NCI-H226 (cell line): Measurements from ENCODE around the gene CCDC174.
"Not testable (repeated sequence)": the region's sequence is repeated elsewhere in the genome, so short reads cannot be mapped to it uniquely, and the experiment has no call there.

ENCODE experiments used
- DNase-seq: peaks from one replicate; pipeline ENCODE4 v3.0.0-alpha.2; 2015

Gene CCDC174

DNA sequence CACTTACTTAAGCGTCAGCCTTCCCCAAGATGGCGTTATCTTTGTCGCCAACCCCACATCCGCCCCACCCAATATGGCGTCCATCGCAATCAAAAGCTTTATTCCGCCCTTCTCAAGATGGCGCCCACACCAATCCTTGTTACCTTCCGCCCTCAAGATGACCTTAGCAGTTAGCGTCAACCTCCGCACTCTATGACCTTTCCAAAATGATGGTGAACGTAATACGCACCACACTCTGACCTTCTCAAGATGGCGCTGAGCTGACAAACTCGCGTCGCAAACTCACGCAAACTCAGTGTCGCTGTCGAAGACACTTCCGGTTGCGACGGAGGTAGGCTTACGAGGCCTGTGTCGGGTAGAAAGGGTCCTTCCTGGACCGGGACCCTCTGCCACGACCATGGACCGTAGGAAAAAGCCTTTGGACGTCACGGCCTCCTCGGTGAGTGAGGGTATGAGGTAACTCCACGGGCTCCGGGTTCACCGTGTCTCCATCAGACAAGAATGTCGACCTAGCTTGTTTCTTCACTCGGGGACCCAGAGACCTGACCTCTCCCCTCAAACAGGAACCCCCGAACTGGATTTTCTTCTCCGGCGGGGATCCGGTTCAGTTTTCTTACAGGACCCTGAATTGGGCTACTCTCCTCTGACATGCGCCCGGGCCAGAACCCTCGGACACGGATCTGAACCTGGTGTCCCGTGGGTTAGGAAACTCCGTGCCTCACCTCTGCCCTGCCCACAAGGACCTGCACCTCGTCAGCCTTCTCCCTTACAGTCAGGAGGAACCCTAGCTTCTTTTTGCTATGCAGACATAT, at the start of gene CCDC174:
CCDC174 (plus strand) TSS at position 323 of the 812 bp plus-strand sequence; CDS start at position 398, 75 bp downstream.
- DNase-seq = peak; percentile 97

DNA sequence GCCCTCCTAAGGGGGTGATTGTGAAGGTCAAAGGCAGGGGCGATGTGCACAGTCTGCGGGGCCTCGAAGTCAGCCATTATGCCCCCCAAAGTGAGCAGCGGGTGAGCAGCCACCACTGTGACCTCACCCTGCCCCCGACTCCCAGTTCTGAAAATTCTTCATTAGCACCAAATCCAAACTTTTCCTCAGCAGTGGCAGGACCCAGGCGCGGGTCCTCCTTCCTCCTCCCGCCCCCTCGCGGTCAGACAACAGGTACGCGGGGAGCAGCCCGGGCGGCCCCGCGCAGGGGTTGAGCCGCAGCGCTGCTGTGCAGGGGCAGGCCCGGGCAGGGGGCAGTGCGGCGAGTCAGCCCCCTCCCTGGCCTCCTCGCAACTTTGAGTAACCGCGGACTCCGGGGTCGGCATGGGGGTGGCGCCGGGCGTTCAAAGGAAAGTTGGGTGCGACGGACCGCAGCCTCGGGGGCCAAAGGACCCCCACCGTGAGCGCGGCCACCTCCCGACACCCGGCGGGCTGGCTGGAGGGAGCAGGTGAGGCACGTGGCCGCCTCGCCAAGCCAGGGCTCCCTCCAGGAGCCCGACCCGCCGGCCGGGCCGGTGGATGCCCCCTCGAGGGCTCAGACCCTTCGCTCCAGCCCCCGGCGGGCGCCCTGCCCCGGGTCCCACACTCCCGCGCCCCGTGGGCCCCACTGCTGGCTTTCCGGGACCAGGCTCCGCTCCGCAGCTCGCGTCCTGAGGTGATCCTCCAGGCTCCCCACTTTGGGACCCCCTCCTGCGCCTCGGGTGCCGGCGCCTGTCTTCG, 49.4 kb upstream of the CCDC174 start:
- DNase-seq = no peak

GRCh38 chr3:14602804-14603644, 48.5 kb upstream of the CCDC174 start:
- DNase-seq = no peak

GRCh38 chr3:14605067-14605466, 46.5 kb upstream of the CCDC174 start:
- peak; percentile 94 for DNase-seq

GRCh38 chr3:14605744-14606143, 45.8 kb upstream of the CCDC174 start:
- no peak for DNase-seq

- DNase-seq = peak; percentile 83
These were observed 44.8 kb upstream of the CCDC174 start for GRCh38 chr3:14606669-14607339.

- peak; percentile 28 for DNase-seq
These were observed 43.3 kb upstream of the CCDC174 start for GRCh38 chr3:14608298-14608697.

DNA sequence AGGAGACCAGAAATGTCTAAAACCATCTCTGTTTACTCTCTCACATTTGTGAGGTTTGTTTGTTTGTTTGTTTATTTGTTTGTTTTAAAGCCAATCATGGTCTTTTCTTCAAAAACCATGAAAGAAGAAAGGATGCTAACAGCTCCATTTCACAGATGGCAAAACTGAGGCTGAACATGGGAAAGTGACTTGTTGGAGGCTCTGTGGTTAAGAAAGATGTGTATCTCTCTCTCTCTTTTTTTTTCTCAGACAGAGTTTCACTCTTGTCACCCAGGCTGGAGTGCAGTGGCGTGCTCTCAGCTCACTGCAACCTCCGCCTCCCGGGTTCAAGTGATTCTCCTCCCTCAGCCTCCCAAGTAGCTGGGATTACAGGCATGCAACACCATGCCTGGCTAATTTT, 42.5 kb upstream of the CCDC174 start:
- not testable (repeated sequence) for DNase-seq

GRCh38 chr3:14609506-14609905, 42.1 kb upstream of the CCDC174 start:
- DNase-seq = no peak

- DNase-seq = no peak
These were observed 41.6 kb upstream of the CCDC174 start for GRCh38 chr3:14609941-14610340.

DNA sequence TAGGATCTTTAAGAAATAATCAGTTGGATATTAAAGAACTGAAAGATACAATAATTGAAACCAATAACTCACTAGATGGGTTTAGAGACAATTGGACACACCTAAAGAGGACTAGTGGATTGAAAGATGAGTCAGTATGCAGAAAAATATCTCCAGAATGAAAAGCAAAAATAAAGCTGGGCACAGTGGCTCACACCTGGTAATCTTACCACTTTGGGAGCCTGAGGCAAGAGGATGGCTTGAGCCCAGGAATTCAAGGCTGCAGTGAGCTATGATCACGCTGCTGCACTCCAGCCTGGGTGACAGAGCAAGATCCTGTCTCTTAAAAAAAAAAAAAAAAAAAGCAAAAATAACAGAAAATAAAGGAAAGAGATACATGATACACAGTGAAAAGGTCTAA, 37.4 kb upstream of the CCDC174 start:
- no peak for DNase-seq

- no peak for DNase-seq
These were observed 36.7 kb upstream of the CCDC174 start for GRCh38 chr3:14614862-14615261.

DNA sequence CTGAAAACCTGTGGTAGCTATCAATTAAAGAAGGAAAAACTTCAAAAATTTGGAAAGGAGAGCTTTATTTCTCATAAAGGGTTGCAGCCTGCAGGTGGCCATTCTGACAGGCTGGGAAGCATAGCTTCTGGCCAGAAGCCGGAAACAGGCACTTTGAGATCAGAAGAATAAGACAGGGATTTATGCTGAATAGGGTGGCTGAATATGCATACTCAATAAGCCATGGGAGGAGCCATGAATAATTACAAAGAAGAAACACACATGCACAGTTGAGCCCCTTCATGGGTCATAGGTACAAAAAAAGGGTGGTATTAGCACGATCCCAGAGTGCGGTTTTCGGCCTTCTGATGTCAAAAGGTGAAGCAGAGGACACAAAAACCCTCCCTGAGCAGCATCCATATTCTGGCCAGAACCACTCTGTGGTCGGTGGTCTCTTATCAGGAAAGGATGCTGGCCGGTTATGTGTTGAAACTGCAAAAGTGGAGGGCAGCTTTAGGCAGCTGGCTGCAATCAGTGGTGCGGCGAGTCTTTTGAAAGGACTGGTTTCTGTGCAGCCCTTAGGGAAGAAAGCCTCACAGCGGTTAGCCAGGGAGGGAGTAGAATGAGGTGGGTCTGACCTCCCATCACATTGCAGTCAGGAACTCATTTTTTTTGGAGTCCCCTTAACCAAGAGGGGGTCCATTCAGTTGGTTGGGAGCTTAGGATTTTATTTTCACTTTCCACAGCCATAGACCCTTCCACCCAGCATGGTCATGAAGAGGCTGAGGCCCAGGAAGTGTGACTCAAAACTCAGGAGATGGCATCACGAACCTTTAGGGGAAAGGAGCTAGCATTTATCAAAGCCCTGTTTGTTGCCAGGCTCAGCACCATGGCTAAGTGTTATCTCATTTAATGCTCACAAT, 34.7 kb upstream of the CCDC174 start:
- peak; percentile 37 for DNase-seq

GRCh38 chr3:14617508-14618023, 34.0 kb upstream of the CCDC174 start:
- no peak for DNase-seq

DNA sequence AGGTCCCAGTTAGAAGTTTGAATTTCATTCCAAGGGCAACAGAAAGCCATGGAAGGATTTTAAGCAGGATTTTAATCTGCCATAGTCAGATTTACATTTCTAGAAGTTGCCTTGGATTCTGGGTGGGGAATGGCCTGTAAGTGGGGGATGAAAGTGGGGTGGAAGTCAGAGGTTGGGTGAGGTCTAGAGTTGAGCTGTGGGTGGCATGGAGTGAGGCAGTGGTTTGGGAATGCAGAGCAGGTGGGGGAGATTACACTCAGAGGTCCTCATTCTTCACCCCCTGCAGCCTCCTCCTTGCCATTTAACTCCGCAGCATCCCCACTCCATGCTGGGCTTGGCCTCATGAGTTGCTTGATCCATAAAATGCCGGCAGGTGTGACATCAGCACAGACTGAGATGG, 32.0 kb upstream of the CCDC174 start:
- no peak for DNase-seq

DNA sequence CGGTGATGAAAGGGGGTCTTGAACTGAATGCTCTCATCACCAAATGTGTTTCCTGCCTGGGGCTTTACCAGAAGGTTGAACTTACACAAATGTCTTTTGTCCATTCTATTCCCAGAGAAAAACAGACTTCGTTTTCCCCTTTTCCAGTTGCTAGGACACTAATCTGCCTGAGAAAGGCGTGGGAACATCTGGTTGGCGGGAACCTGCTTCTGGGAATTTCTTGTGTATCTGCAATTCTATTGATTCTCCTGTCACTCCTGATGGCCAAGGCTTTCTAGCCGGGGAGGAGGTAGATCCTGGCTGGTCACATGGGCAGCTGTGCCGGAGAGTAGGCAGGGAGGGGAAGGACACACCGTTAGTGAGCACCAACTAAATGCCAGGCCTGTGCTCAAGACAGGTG, 31.1 kb upstream of the CCDC174 start:
- no peak for DNase-seq

DNA sequence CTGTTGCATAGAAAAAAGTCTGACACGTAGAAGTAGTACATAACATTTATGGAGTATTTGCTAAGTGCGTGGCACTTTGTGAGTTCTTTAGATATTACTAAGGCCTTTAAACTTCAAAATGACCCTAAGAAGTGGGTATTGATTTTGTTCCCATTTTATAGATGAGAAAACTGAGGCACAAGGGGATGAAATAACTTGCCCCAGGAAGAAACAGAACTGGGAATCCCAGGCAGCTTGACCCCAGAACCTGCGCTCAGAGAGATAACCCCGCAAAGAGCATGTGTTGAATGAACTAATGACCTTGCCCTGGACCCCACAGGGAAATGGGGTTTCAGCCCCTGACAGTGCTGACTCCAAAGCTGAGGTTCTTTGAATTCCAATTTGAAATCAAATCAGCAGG, 30.5 kb upstream of the CCDC174 start:
- no peak for DNase-seq

DNA sequence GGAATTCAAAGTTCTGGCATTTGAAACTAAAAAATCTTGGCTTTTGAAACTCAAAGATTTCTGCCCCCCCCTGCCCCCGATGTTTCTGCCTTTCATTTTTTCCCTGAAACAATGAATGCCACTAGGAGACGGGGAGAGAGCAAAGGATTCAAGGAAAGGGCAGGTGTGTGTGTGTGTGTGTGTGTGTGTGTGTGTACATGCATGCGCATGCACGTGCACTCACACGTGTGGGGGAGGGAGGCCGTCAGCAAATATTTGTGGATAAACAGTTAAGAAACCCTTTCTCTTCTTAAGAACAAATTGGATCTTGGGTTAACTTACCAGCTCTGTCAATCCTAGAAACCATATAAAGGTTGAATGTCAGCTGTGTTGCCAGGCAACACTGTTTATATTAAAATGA, 29.2 kb upstream of the CCDC174 start:
- DNase-seq = no peak

DNA sequence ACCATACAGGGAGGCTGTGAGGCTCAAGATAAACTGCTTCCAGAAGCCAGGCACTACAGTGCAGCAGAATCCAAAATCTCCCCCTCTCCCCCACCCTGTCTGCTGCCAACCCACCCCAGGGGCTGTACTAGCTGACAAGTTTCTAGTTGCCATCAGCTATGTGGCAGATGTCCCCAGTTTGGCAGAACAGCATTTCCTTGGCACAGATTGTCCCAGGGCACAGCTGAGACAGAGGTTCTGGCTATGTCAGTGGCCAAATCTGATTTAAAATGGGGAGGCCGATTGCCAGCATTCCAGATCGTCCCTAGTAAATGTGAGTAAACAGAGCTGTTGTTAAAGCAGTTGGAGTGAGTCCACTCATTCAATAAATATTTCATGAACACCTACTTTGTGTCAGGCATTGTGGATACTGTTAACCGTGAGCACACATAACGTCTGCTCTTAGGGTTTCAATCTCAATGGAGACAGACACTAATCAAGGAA, 28.0 kb upstream of the CCDC174 start:
- no peak for DNase-seq

- DNase-seq = no peak
These were observed 27.1 kb upstream of the CCDC174 start for GRCh38 chr3:14624498-14624897.

GRCh38 chr3:14625443-14625842, 26.1 kb upstream of the CCDC174 start:
- DNase-seq = no peak
